ENCODE results near the gene IQCF6.

DNA sequence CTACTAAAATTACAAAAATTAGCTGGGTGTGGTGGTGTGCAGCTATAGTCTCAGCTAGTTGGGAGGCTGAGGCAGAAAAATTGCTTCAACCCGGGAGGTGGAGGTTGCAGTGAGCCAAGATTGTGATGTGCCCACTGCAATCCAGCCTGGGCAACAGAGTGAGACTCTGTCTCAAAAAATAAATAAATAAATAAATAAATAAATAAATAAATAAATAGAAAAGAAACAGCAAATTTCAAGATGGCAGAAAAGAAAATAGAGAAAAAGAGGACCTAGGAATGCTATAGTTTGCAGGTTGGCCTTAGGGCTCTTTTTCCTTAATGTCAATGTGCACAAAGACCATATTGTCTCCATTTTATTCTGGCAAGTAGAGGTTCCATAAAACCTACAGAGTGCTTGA, 28.2 kb downstream of the IQCF6 start:
- TF ChIP-seq, protein P1, sequence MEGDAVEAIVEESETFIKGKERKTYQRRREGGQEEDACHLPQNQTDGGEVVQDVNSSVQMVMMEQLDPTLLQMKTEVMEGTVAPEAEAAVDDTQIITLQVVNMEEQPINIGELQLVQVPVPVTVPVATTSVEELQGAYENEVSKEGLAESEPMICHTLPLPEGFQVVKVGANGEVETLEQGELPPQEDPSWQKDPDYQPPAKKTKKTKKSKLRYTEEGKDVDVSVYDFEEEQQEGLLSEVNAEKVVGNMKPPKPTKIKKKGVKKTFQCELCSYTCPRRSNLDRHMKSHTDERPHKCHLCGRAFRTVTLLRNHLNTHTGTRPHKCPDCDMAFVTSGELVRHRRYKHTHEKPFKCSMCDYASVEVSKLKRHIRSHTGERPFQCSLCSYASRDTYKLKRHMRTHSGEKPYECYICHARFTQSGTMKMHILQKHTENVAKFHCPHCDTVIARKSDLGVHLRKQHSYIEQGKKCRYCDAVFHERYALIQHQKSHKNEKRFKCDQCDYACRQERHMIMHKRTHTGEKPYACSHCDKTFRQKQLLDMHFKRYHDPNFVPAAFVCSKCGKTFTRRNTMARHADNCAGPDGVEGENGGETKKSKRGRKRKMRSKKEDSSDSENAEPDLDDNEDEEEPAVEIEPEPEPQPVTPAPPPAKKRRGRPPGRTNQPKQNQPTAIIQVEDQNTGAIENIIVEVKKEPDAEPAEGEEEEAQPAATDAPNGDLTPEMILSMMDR (IDR thresholded peaks at IDR 0.05): no peak
- TF ChIP-seq POLR2A (IDR thresholded peaks at IDR 0.05): no peak
